Duodenal mucosa (tissue), 2 donors: ENCODE data around the gene CHD5.

Source experiments
- H3K27ac ChIP-seq: one replicate; pipeline ENCODE4 v1.7.0; 2013; ENCODE audit warnings: low read depth, low read length
- H3K27me3 ChIP-seq, 2 donors: one replicate each; pipeline ENCODE4 v1.7.0; 2013; ENCODE audit warnings: low read length in 2 of 2, control low read depth in 1 of 2; ENCODE audit not compliant: insufficient read depth in 2 of 2, control insufficient read depth in 1 of 2
- H3K36me3 ChIP-seq, 2 donors: one replicate each; pipeline ENCODE4 v1.7.0; 2013; ENCODE audit warnings: low read length in 2 of 2, control low read depth in 1 of 2; ENCODE audit not compliant: insufficient read depth in 2 of 2, control insufficient read depth in 1 of 2
- H3K4me1 ChIP-seq, 2 donors: one replicate each; pipeline ENCODE4 v1.7.0; 2013; ENCODE audit warnings: low read length in 2 of 2, control low read depth in 1 of 2; ENCODE audit not compliant: insufficient read depth in 2 of 2, control insufficient read depth in 1 of 2
- H3K4me3 ChIP-seq, 2 donors: one replicate each; pipeline ENCODE4 v1.7.0; 2013; ENCODE audit warnings: low read length in 2 of 2, low read depth in 1 of 2
- H3K9ac ChIP-seq, 2 donors: one replicate each; pipeline ENCODE4 v1.7.0; 2013; ENCODE audit warnings: low read length in 2 of 2, low read depth in 1 of 2
- H3K9me3 ChIP-seq, 2 donors: one replicate each; pipeline ENCODE4 v1.7.0; 2013; ENCODE audit warnings: low read length in 2 of 2, control low read depth in 1 of 2; ENCODE audit not compliant: control insufficient read depth in 1 of 2

CHD5 gene

DNA sequence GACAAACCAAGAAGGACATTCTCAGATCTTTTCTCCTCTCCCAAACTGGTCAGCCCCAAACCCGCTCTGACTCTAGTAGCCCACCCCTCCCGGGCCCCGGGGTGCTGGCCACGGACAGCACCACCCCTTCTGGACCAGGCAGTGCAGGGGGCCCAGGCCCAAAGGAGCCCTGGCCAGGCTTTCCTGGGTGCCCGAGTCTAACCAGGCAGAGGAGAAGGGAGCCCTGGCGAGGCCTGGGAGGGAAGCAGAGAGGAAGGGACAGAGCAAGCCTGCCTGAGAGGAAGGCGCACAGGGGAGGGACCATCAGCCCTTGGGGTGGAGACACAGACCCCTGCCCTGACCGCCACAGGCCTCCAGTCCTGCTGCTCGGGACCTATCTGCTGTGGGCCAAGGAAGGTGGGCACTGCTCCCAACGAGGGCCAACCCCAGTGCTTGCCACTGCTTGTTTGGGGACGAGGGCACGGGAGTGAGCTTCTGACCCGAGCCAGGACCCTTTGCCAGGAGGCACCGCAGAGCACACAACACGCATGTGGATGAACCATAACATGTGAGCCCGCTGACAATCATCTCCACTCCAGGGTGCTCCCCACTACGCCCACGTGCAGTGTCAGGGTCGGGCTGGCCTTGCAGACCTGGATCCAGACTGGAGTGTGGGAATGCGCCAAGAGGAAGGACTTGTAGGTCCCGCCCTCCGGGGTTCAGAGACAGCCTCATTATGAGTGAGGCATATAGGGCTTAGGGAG lies 76.8 kb downstream of the CHD5 start:
- no peaks in the 10 kb centered on the region for H3K4me1 ChIP-seq
- H3K27ac ChIP-seq = no peak overlapping the region
- peaks cover 0 to 1% of the 10 kb centered on the region in 2 donors for H3K27me3 ChIP-seq
- H3K9ac ChIP-seq = no peak overlapping the region
- no peak overlapping the region for H3K4me3 ChIP-seq
- H3K36me3 ChIP-seq = no peaks in the 10 kb centered on the region
- no peaks in the 10 kb centered on the region for H3K9me3 ChIP-seq

DNA sequence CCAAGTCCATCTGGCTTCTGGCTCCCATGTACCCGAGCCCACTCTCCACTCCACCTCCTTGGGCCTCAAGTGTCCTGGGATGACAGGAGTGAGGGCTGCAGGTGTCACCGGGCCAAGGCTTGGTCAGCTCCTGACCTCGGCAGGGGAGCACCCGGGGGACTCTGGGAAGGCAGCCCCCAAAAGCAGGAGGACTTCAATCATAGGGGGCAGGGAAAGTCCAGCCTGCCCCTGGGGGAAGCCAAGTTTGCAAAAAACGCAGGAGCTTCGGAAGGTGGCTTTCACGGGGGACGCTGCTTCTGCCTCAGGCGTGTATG lies 77.6 kb downstream of the CHD5 start:
- Histone ChIP-seq H3K9me3 (no peaks in the 10 kb centered on the region), H3K4me1 (no peaks in the 10 kb centered on the region), H3K27ac (no peak overlapping the region), H3K27me3 (no peaks in the 10 kb centered on the region), H3K36me3 (no peaks in the 10 kb centered on the region), H3K4me3 (no peak overlapping the region), H3K9ac (no peak overlapping the region)

GRCh38 chr1:6101826-6102531 lies 78.1 kb downstream of the CHD5 start:
- Histone ChIP-seq H3K4me3 (no peak overlapping the region), H3K9ac (no peak overlapping the region), H3K9me3 (no peaks in the 10 kb centered on the region), H3K36me3 (no peaks in the 10 kb centered on the region), H3K27ac (no peak overlapping the region), H3K4me1 (no peaks in the 10 kb centered on the region), H3K27me3 (no peaks in the 10 kb centered on the region)

GRCh38 chr1:6100861-6101783 lies 79.0 kb downstream of the CHD5 start:
- Histone ChIP-seq H3K4me1 (no peaks in the 10 kb centered on the region), H3K27ac (no peak overlapping the region), H3K9ac (no peak overlapping the region), H3K27me3 (no peaks in the 10 kb centered on the region), H3K36me3 (no peaks in the 10 kb centered on the region), H3K9me3 (no peaks in the 10 kb centered on the region), H3K4me3 (no peak overlapping the region)

GRCh38 chr1:6099787-6100765 lies 80.0 kb downstream of the CHD5 start:
- H3K27me3 ChIP-seq = no peaks in the 10 kb centered on the region
- no peaks in the 10 kb centered on the region for H3K36me3 ChIP-seq
- H3K27ac ChIP-seq = no peak overlapping the region
- no peak overlapping the region for H3K4me3 ChIP-seq
- H3K4me1 ChIP-seq = no peaks in the 10 kb centered on the region
- H3K9ac ChIP-seq = no peak overlapping the region
- no peaks in the 10 kb centered on the region for H3K9me3 ChIP-seq

GRCh38 chr1:6099297-6099696 lies 80.8 kb downstream of the CHD5 start:
- Histone ChIP-seq H3K36me3 (no peaks in the 10 kb centered on the region), H3K27me3 (no peaks in the 10 kb centered on the region), H3K9ac (no peak overlapping the region), H3K4me1 (no peaks in the 10 kb centered on the region), H3K27ac (no peak overlapping the region), H3K9me3 (no peaks in the 10 kb centered on the region), H3K4me3 (no peak overlapping the region)

DNA sequence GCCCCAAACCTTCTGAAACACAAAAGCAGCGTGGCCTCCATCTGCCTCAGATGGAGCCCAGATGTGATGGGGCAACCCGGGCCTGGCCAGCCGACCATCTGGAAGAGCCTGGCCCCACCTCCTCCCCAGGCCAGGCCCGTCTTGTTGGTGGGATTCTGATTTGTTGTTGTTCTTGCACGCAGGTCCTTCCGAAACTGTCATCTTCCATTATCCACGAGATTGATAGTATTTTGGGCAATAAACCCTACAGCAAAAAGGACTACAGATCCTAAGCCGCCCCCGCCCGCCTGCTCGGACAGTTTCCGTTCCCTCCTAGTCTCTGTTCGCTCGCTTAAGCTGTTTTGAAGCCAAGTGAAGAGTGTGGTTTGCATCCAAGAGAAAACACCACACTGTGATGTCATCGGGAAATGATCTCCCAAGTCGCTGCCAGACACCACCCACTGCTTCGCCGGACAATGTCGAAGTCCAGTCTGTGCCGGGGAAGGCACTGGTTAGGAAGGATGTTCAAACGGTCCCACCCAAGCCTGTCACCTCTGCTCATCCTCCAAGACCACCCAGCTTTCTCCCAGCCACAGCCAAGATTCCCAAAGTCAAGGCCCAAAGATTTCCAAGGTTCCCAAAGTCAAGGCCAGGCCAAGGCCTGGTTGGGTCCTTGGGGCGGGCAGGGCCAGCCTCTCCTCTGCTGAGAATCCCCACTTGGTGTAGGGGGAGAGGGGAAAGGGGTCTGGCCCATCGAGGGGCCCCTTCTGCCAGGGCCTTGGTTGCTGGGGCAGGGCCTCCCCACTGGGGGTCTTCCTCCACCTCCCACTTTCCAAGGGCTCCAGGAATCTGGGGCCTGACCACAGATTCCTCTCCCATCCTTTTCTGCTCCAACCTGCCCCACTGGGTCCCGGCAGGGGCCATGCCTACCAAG lies 81.6 kb downstream of the CHD5 start:
- Histone ChIP-seq H3K9me3 (no peaks in the 10 kb centered on the region), H3K27ac (no peak overlapping the region), H3K36me3 (no peaks in the 10 kb centered on the region), H3K4me1 (no peaks in the 10 kb centered on the region), H3K9ac (no peak overlapping the region), H3K4me3 (no peak overlapping the region), H3K27me3 (no peaks in the 10 kb centered on the region)

GRCh38 chr1:6097824-6098223 lies 82.3 kb downstream of the CHD5 start:
- Histone ChIP-seq H3K9me3 (no peaks in the 10 kb centered on the region), H3K36me3 (no peaks in the 10 kb centered on the region), H3K4me3 (no peak overlapping the region), H3K4me1 (no peaks in the 10 kb centered on the region), H3K27me3 (no peaks in the 10 kb centered on the region), H3K27ac (no peak overlapping the region), H3K9ac (no peak overlapping the region)

DNA sequence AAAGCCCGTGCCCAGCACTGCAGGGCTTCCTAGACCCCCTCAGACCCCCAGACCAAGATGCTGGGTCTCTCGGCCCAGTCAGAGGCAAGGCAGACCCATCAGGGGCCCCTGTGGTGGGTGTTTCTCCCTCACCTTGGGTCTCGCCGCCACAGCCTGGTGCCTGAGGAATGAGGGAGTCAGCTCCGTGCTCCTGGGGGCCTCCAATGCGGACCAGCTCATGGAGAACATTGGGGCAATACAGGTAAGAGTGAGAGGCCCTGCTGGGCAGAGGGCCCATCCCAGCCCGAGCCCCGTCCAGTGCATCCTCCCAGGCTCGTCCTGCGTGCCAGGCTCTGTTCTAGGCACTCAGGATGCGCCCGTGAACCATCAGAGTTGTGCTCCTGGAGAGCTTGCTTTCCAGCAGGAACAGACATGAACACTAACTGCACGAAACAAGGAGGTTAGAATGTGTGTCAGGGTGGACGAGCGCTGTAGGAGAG lies 83.0 kb downstream of the CHD5 start:
- no peaks in the 10 kb centered on the region for H3K36me3 ChIP-seq
- H3K27ac ChIP-seq = no peak overlapping the region

More for the DNA sequence above, 83.0 kb downstream of the CHD5 start:
- no peak overlapping the region for H3K9ac ChIP-seq
- no peaks in the 10 kb centered on the region for H3K4me1 ChIP-seq
- H3K9me3 ChIP-seq = no peaks in the 10 kb centered on the region
- H3K4me3 ChIP-seq = no peak overlapping the region
- H3K27me3 ChIP-seq = no peaks in the 10 kb centered on the region
